Spleen (tissue), 11 donors: ENCODE measurements around the gene ELP4. TPM values are rescaled to one million over a fixed set of nuclear protein-coding genes. Genes with fewer than 3 reads are reported as not detected.

Experiments
- DNase-seq: peaks from one replicate; pipeline ENCODE4 v3.0.0-alpha.2; 2020
- H3K27ac ChIP-seq, 8 donors: fragments of 200-600 bp; sonication (generic) in 7 of 8; 1 replicate in 4 of 8; 2 replicates in 4 of 8; pipeline versions ENCODE4 v1.5.0 to v1.8.0; 2016 to 2021; ENCODE audit warnings: inconsistent platforms in 4 of 8, mild to moderate bottlenecking in 4 of 8, moderate library complexity in 1 of 8
- H3K27me3 ChIP-seq, 7 donors: fragments of 200-600 bp; sonication (generic) in 6 of 7; replicated peaks in 1 of 7; 1 replicate in 4 of 7; 2 replicates in 3 of 7; pipeline versions ENCODE4 v1.5.0 to v1.8.0; 2016 to 2021; ENCODE audit warnings: inconsistent platforms in 3 of 7, mild to moderate bottlenecking in 1 of 7
- H3K36me3 ChIP-seq, 6 donors: fragments of 200-600 bp; sonication (generic) in 5 of 6; 1 replicate in 4 of 6; 2 replicates in 2 of 6; pipeline versions ENCODE4 v1.5.0 to v1.8.0; 2016 to 2021; ENCODE audit warnings: inconsistent platforms in 2 of 6
- H3K4me1 ChIP-seq, 6 donors: fragments of 200-600 bp; sonication (generic) in 5 of 6; 1 replicate in 3 of 6; 2 replicates in 3 of 6; pipeline versions ENCODE4 v1.5.0 to v1.8.0; 2016 to 2021; ENCODE audit warnings: inconsistent platforms in 3 of 6
- H3K4me3 ChIP-seq, 8 donors: fragments of 200-600 bp; sonication (generic) in 7 of 8; 1 replicate in 4 of 8; 2 replicates in 4 of 8; pipeline versions ENCODE4 v1.5.0 to v1.8.0; 2016 to 2021; ENCODE audit warnings: inconsistent platforms in 4 of 8, mild to moderate bottlenecking in 4 of 8, moderate library complexity in 2 of 8
- H3K9me3 ChIP-seq, 8 donors: fragments of 200-600 bp; sonication (generic) in 7 of 8; 1 replicate in 4 of 8; 2 replicates in 4 of 8; pipeline versions ENCODE4 v1.5.0 to v1.8.0; 2016 to 2021; ENCODE audit warnings: inconsistent platforms in 4 of 8
- CTCF ChIP-seq, 11 experiments: fragments of 200-600 bp in 7 of 11; fragments of 450-650 bp in 4 of 11; sonication (generic) in 4 of 11; IDR thresholded peaks in 8 of 11; conservative IDR thresholded peaks in 3 of 11; 1 replicate in 7 of 11; 2 replicates in 4 of 11; pipeline versions ENCODE4 v1.4.0 to v1.8.0; 2016 to 2021; ENCODE audit warnings: antibody characterized with exemption in 11 of 11, inconsistent platforms in 4 of 11, mild to moderate bottlenecking in 1 of 11
- POLR2A ChIP-seq, 3 donors: fragments of 450-650 bp; IDR thresholded peaks; one replicate each; pipeline ENCODE4 v1.5.1; 2017; ENCODE audit warnings: antibody characterized with exemption in 3 of 3, mild to moderate bottlenecking in 1 of 3
- POLR2AphosphoS5 ChIP-seq, 3 donors: sonication (generic); formaldehyde crosslinking; IDR thresholded peaks; one replicate each; pipeline ENCODE4 v1.5.1; 2017; ENCODE audit warnings: antibody characterized with exemption in 3 of 3
- WGBS, 5 donors: extraction: QIAGEN DNeasy Blood & Tissue Kit in 3 of 5; methylation state at CpG; one replicate each; pipeline versions ENCODE4 v1.1.5 to v1.1.7; 2013 to 2018; 5-methylcytosine and 5-hydroxymethylcytosine counted together
- intact Hi-C: fragments of 100-400 bp; cut with DNase I; formaldehyde crosslinking; loops from one replicate; pipeline ENCODE4 v1.15.0; 2023; ENCODE audit warnings: low total_unique reads
- polyA plus RNA-seq, 3 donors: library from polyadenylated mRNA; stranded (reverse); fragments of 200-250 nt; gene quantifications; one replicate each; pipeline ENCODE4 v1.2.1, GENCODE V29; 2013
- total RNA-seq, 7 donors: library from RNA; depleted of rRNA in 3 of 7; stranded (reverse); fragments of >200 nt in 3 of 7; fragmentation: NEBNext Ultra II Directional in 4 of 7; extraction: Animal tissue kit (Norgen Biotek cat#: 25700) in 4 of 7; gene quantifications; one replicate each; pipeline versions ENCODE4 v1.1.0 to v1.2.1, GENCODE V29; 2016 to 2021
- donor health status: healthy with polysubstance abuse.
- donor health status: DM: no; HTN: no; CAD: no; lungs with moderate emphysema.
- donor health status: DM: no; HTN: no; CAD: no.
- donor health status: Bipolar disorder and iron deficiency.
- donor health status: healthy.
- donor health status: DM: no; HTN: no; CAD: no.
- donor health status: DM: yes; HTN: yes; CAD: no.

Gene ELP4
- total and polyA plus RNA-seq, 10 donors: 6.1 to 34.6 (median 21.1) TPM

GRCh38 chr11:31834237-31834636, 324.7 kb downstream of the ELP4 start:
- WGBS, 5 donors: 21 to 47% (median 40%) methylated on average over 1 of the region's 1 CpG
- Histone ChIP-seq H3K9me3 (no peaks in the 10 kb centered on the region), H3K27ac (no peak overlapping the region), H3K4me1 (no peaks in the 10 kb centered on the region), H3K36me3 (no peaks in the 10 kb centered on the region), H3K4me3 (no peak overlapping the region), H3K27me3 (peaks cover 0 to 92% (median 26%) of the 10 kb centered on the region in 7 donors)
- intact Hi-C loops: no loop called here
- no peak for DNase-seq
- no peak for TF ChIP-seq POLR2AphosphoS5 (IDR thresholded peaks at IDR 0.05)
- no peak for TF ChIP-seq POLR2A (IDR thresholded peaks at IDR 0.05)
- TF ChIP-seq CTCF (IDR thresholded peaks at IDR 0.05 in 8 of 11, conservative IDR thresholded peaks at IDR 0.05 in 3 of 11): no peak

Other genes with a start within 250 kb of the ELP4 start
- gene DCDC1, start 140.0 kb upstream of the ELP4 start, total RNA-seq: under 1 TPM in 3 of 7 donors, not detected in 4; 0.23 to 0.88 (median 0.26) TPM
- gene DCDC1, start 140.0 kb upstream of the ELP4 start, polyA plus RNA-seq: under 1 TPM in 1 of 3 donors, not detected in 2; 0.03 TPM
- gene DNAJC24, start 139.9 kb upstream of the ELP4 start, total RNA-seq: 10 to 100 TPM; 15.2 to 24.5 (median 18.4) TPM
- 1 to 10 TPM; 3.0 to 7.5 (median 4.2) TPM for gene DNAJC24, start 139.9 kb upstream of the ELP4 start, polyA plus RNA-seq
- 10 to 100 TPM; 13.5 to 33.1 (median 16.9) TPM for gene IMMP1L, start 145 bp upstream of the ELP4 start, total RNA-seq
- 10 to 100 TPM; 20.9 to 29.8 (median 25.7) TPM for gene IMMP1L, start 145 bp upstream of the ELP4 start, polyA plus RNA-seq